GM12892 (cell line): Measurements from ENCODE around the gene PDE4B.

Experiments
- DNase-seq: peaks from one replicate; pipeline ENCODE4 v3.0.0; 2011; ENCODE audit not compliant: insufficient read length
- FAIRE-seq: peaks from 2 replicates; lab custom pipeline; 2011; peaks lifted over from hg19 to GRCh38; lab: Jason Lieb, UNC
- POLR2A ChIP-seq: IDR thresholded peaks from 2 replicates; pipeline ENCODE4 v1.6.1; 2011; ENCODE audit warnings: low read depth, low read length, control low read depth
- POLR2AphosphoS5 ChIP-seq: IDR thresholded peaks from 2 replicates; pipeline ENCODE4 v1.6.1; 2011; ENCODE audit warnings: low read depth, low read length, control low read depth
- TAF1 ChIP-seq: IDR thresholded peaks from 2 replicates; pipeline ENCODE4 v1.6.1; 2011; ENCODE audit warnings: low read depth, mild to moderate bottlenecking, control low read depth, low read length, borderline replicate concordance

Gene PDE4B

GRCh38 chr1:65894738-65895605, 102.3 kb downstream of the PDE4B start:
- TF ChIP-seq TAF1 (no peak), POLR2AphosphoS5 (no peak), POLR2A (no peak)
- DNase-seq, result no peak
- FAIRE-seq, result peak; percentile 17

- no peak for FAIRE-seq
- TF ChIP-seq POLR2A (no peak), POLR2AphosphoS5 (no peak), TAF1 (no peak)
- no peak for DNase-seq
These were observed 104.0 kb downstream of the PDE4B start for GRCh38 chr1:65896721-65897120.

GRCh38 chr1:65897485-65897884, 104.8 kb downstream of the PDE4B start:
- no peak for DNase-seq
- FAIRE-seq, result no peak
- no peak for TF ChIP-seq TAF1
- no peak for TF ChIP-seq POLR2AphosphoS5
- TF ChIP-seq POLR2A, result no peak

DNA sequence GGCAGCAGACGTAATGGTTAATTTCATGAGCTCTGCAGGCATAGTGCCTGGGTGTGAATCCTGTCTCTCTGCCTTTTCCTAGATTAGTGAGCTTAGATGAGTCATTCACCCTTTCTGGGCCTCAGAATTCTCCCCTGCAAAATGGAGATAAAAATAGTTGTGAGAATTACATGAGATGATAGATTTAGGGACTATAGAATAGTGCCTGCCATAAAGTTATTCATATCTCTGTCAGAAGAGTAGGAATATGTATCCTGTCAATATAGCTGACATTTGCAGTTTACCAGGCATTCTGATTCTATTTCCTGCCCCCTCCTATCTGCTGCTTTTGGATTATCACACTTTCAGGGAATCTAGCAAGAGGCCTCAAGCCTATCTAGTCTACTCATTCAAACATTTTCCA, 112.0 kb downstream of the PDE4B start:
- DNase-seq, result no peak
- no peak for TF ChIP-seq POLR2A
- no peak for TF ChIP-seq POLR2AphosphoS5
- no peak for TF ChIP-seq TAF1
- FAIRE-seq, result no peak

DNA sequence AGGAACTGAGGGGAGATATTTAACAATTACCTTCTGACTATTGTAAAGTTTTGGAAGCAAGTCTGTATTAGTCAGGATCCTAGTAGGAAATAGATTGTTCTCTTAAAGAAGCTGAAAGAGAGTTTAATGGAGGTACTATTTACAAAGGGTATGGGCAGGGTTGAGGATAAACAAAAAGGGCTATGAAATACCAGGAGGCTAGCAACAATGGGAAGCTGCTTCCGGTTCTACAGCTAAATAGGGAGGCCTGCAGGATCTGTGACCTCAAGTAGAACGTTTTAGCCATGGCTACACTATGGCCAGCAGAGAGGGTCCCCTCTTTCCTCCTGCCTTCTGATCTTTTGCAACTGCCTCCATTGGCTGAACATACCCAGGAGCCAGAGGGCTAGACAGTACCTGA, 117.7 kb downstream of the PDE4B start:
- FAIRE-seq, result no peak
- TF ChIP-seq POLR2A (no peak), POLR2AphosphoS5 (no peak), TAF1 (no peak)
- DNase-seq, result no peak

DNA sequence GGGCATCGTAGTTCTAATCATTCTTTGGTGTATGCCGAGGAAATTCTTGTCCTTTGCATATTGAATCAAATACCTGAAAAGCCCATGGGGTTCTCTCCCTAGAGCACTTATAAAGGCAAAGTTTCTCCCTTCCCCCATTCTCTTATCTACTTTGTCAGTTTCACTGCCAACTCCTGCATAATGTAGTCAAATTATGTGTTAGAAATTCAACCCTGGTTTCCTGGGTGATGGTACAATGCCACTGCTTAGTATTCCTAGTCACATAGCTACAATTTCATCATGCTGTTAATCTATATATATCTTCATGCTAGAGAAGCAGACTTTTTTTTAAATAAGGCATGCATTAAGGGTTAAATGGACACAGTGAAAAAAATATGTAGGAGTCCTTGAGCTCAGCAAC, 119.0 kb downstream of the PDE4B start:
- no peak for DNase-seq
- no peak for TF ChIP-seq POLR2AphosphoS5
- FAIRE-seq, result no peak

DNA sequence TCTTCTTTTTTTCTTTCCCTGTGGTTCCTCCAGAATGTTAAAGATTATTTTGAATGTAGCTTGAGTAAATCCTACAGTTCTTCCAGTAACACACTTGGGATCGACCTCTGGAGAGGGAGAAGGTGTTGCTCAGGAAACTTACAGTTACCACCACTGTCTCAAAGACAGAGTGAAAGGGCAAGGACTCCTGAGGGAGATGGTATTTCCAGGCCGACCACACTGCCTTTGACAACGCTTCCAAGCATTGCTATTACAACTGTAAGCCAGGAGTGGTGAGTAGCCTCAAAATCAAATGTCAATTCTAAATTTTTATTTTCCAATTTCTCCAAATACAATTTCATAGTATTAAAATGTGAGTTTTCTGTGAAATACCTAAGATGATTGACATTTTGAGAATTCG, 125.9 kb downstream of the PDE4B start:
- FAIRE-seq, result no peak
- TF ChIP-seq POLR2AphosphoS5 (no peak), TAF1 (no peak), POLR2A (no peak)
- no peak for DNase-seq

DNA sequence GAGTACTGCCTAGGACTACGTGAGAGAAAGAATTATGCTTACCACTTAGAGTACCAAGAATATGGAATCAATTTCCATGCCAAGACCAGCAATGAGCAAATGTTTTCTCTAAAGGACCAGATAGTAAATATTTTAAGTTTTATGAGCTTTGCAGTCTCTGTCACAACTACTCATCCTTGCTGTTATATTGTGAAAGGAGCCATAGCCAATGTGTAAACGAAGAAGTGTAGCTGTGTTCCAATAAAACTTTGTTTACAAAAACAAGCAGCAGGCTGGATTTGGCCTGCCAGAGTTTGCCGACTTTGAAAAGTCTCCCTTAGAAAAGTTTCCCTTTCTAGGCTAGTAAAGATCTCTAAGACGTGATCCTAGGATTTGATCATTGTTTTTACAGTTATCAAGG, 128.8 kb downstream of the PDE4B start:
- TF ChIP-seq TAF1, result no peak
- no peak for TF ChIP-seq POLR2A
- no peak for TF ChIP-seq POLR2AphosphoS5
- FAIRE-seq, result no peak
- no peak for DNase-seq

- FAIRE-seq (no peak), DNase-seq (no peak)
- TF ChIP-seq POLR2AphosphoS5 (no peak), POLR2A (no peak)
These were observed 131.8 kb downstream of the PDE4B start for GRCh38 chr1:65924471-65924870.

- DNase-seq (no peak), FAIRE-seq (no peak)
- TF ChIP-seq TAF1, result no peak
- TF ChIP-seq POLR2A, result no peak
- TF ChIP-seq POLR2AphosphoS5, result no peak
These were observed 145.8 kb downstream of the PDE4B start for GRCh38 chr1:65938506-65938905.

DNA sequence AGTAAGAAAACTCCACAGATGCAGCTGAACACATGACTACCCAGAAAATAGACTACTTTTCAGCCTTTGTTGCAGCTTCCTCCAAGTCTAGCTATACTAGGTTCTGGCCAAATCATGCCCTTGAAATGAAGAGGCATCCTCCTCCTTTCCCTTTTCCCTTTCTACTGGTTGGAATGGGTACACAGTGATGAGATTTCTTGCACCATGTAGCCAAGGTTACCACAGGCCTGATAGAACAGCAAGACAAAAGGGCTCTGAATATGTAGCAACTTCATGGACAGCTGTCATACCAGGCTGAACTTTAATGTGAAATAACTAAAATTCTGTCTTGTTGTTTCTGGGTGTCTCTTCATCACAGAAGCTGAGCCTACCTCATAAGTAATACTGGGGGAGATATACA, 146.5 kb downstream of the PDE4B start:
- DNase-seq, result no peak
- TF ChIP-seq POLR2AphosphoS5 (no peak), POLR2A (no peak), TAF1 (no peak)
- FAIRE-seq, result no peak

GRCh38 chr1:65939636-65940035, 146.9 kb downstream of the PDE4B start:
- DNase-seq (no peak), FAIRE-seq (no peak)
- TF ChIP-seq POLR2A (no peak), TAF1 (no peak)

DNA sequence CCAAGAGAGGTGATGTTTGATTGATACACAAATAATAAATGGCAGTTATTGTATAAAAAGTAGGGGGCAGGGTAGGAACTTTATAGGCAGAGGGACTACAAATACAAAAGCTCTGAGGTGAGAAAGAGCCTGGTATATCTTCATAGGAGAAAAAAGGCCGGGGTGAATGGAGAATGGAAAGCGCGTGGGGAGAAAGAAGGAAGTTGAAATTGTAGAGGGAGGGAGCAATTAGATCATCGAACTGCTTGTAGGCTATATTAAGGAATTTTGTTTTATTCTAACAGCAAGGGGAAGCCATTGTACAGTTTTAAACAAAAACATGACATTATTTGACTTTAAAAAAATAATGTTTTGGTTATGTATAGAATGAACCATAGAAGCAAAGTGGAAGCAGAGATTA, 147.4 kb downstream of the PDE4B start:
- FAIRE-seq, result no peak
- TF ChIP-seq POLR2AphosphoS5 (no peak), TAF1 (no peak), POLR2A (no peak)
- DNase-seq, result no peak
